KMS-11 (cell line): Measurements from ENCODE around the gene FSD1.
"Not testable (repeated sequence)": the region's sequence is repeated elsewhere in the genome, so short reads cannot be mapped to it uniquely, and the experiment has no call there.

Source experiments
- H2AFZ ChIP-seq: fragments of 200-600 bp; sonication (generic); 2 replicates; pipeline ENCODE4 v1.6.1; 2016; ENCODE audit warnings: antibody characterized with exemption, mixed run types, low read depth
- H3K27ac ChIP-seq: fragments of 200-600 bp; sonication (generic); 2 replicates; pipeline ENCODE4 v1.6.1; 2016; ENCODE audit warnings: mild to moderate bottlenecking, mixed run types
- H3K27me3 ChIP-seq: fragments of 200-600 bp; sonication (generic); 2 replicates; pipeline ENCODE4 v1.6.1; 2017; ENCODE audit warnings: mild to moderate bottlenecking, low read depth, mixed run types, moderate library complexity; ENCODE audit not compliant: insufficient read depth
- H3K36me3 ChIP-seq: fragments of 200-600 bp; sonication (generic); 2 replicates; pipeline ENCODE4 v1.6.1; 2017; ENCODE audit warnings: mild to moderate bottlenecking, mixed run types; ENCODE audit not compliant: insufficient read depth
- H3K4me1 ChIP-seq: fragments of 200-600 bp; sonication (generic); 2 replicates; pipeline ENCODE4 v1.6.1; 2016; ENCODE audit warnings: mild to moderate bottlenecking, low read depth, mixed run types; ENCODE audit not compliant: poor library complexity, severe bottlenecking
- H3K4me2 ChIP-seq: fragments of 200-600 bp; sonication (generic); 2 replicates; pipeline ENCODE4 v1.7.0; 2016; ENCODE audit warnings: mild to moderate bottlenecking, mixed run types
- H3K4me3 ChIP-seq: fragments of 200-600 bp; sonication (generic); IDR thresholded peaks from 2 replicates; pipeline ENCODE4 v1.6.1; 2017; ENCODE audit warnings: low read depth, low read length, mixed read lengths; ENCODE audit not compliant: insufficient read depth
- H3K79me2 ChIP-seq: fragments of 200-600 bp; sonication (generic); 2 replicates; pipeline ENCODE4 v1.6.1; 2016; ENCODE audit warnings: low read depth, mixed run types; ENCODE audit not compliant: insufficient read depth
- H3K9ac ChIP-seq: fragments of 200-600 bp; sonication (generic); 2 replicates; pipeline ENCODE4 v1.6.1; 2016; ENCODE audit warnings: mild to moderate bottlenecking, mixed run types
- H4K20me1 ChIP-seq: fragments of 200-600 bp; sonication (generic); 2 replicates; pipeline ENCODE4 v1.6.1; 2016; ENCODE audit warnings: mild to moderate bottlenecking, mixed run types; ENCODE audit not compliant: insufficient read depth
- CTCF ChIP-seq: fragments of 200-600 bp; sonication (generic); conservative IDR thresholded peaks from 2 replicates; pipeline ENCODE4 v1.6.1; 2017; ENCODE audit warnings: low read depth, mild to moderate bottlenecking, antibody characterized with exemption, low read length, moderate library complexity, mixed read lengths

Gene FSD1

GRCh38 chr19:4327252-4327876, 23.0 kb downstream of the FSD1 start:
- H3K4me3 ChIP-seq = no peak overlapping the region
- TF ChIP-seq CTCF = no peak
- H3K27me3 ChIP-seq = no peaks in the 10 kb centered on the region
- no peaks in the 10 kb centered on the region for H3K36me3 ChIP-seq
- peak overlapping the region; percentile 44; the same call in 1 of the 2 replicates for H2AFZ ChIP-seq
- H3K4me1 ChIP-seq = no peaks in the 10 kb centered on the region
- no peaks in the 10 kb centered on the region for H4K20me1 ChIP-seq
- H3K79me2 ChIP-seq = no peaks in the 10 kb centered on the region
- H3K27ac ChIP-seq = no peak overlapping the region
- H3K9ac ChIP-seq = no peak overlapping the region
- H3K4me2 ChIP-seq = no peak overlapping the region; the same call in 1 of the 2 replicates

- Histone ChIP-seq H3K4me1 (no peaks in the 10 kb centered on the region), H3K36me3 (no peaks in the 10 kb centered on the region), H3K4me2 (no peak overlapping the region; the same call in 1 of the 2 replicates), H4K20me1 (no peaks in the 10 kb centered on the region), H3K4me3 (no peak overlapping the region), H3K27me3 (no peaks in the 10 kb centered on the region), H2AFZ (no peak overlapping the region), H3K79me2 (no peaks in the 10 kb centered on the region), H3K27ac (no peak overlapping the region), H3K9ac (no peak overlapping the region)
- TF ChIP-seq CTCF = no peak
These were observed 23.5 kb downstream of the FSD1 start for GRCh38 chr19:4327877-4328242.

GRCh38 chr19:4328243-4328990, 24.0 kb downstream of the FSD1 start:
- Histone ChIP-seq H3K27me3 (no peaks in the 10 kb centered on the region), H2AFZ (no peak overlapping the region), H3K79me2 (no peaks in the 10 kb centered on the region), H3K27ac (no peak overlapping the region), H3K4me1 (no peaks in the 10 kb centered on the region), H3K4me3 (no peak overlapping the region), H3K36me3 (no peaks in the 10 kb centered on the region), H3K4me2 (peak overlapping the region; percentile 36; the same call in 1 of the 2 replicates), H4K20me1 (no peaks in the 10 kb centered on the region), H3K9ac (no peak overlapping the region)
- no peak for TF ChIP-seq CTCF

GRCh38 chr19:4328991-4329681, 24.7 kb downstream of the FSD1 start:
- not testable (repeated sequence) for H3K9ac ChIP-seq, H3K79me2 ChIP-seq, H2AFZ ChIP-seq, H3K36me3 ChIP-seq, H3K27me3 ChIP-seq, H3K4me1 ChIP-seq, H3K27ac ChIP-seq, H3K4me3 ChIP-seq, H4K20me1 ChIP-seq
- H3K4me2 ChIP-seq = peak overlapping the region; percentile 36; the same call in 1 of the 2 replicates
